Measurements from ENCODE around the gene ZSWIM3. TPM values are rescaled to one million over a fixed set of nuclear protein-coding genes. Genes with fewer than 3 reads are reported as not detected.

Gene ZSWIM3
- total RNA-seq, 4 donors from 2014 or later: 2.2 to 4.5 (median 3.9) TPM

DNA sequence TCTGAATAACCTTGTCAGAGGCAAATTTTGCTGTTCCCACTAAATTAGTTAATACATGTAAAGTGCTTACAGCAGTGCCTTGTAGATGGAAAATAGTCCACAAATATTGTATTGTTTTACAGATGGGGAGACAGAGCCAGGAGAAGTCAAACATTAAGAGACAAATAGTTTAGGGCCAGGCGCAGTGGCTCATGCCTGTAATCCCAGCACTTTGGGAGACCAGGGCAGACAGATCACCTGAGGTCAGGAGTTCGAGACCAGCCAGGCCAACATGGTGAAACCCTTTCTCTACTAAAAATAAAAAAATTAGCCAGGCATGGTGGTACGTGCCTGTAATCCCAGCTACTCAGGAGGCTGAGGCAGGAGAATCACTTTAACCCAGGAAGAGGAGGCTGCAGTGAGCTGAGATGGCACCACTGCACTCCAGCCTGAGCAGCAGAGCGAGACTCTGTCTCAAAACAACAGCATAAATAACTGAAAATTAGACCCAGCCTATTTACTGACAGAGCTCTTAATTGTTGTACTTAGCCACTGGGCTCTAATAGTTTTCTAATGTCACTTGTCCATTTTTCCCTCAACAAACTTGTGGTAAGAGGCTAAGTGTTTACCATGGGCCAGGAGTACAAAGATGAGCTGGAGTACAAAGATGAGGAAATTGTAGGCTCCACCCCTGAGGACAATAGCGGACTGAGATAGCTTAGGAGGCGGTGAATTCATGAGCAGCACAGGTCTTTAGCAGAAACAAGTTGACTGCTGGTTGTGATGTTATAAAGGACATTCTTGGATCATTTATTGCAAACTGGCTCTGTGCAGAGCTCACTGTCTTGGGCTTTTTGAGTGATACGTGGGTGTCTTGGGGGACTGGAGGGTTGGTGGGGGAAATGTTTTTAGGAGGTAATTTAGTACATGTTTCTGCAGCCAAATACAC is 6.4 kb downstream of the ZSWIM3 start:
- Histone ChIP-seq H3K36me3 (no peaks in the 10 kb centered on the region), H3K27ac (no peak overlapping the region), H3K27me3 (no peaks in the 10 kb centered on the region), H3K4me1 (no peaks in the 10 kb centered on the region), H3K4me3 (replicated peaks in 1 of 3) (no peak overlapping the region), H3K9me3 (no peaks in the 10 kb centered on the region)
- TF ChIP-seq, protein P1, sequence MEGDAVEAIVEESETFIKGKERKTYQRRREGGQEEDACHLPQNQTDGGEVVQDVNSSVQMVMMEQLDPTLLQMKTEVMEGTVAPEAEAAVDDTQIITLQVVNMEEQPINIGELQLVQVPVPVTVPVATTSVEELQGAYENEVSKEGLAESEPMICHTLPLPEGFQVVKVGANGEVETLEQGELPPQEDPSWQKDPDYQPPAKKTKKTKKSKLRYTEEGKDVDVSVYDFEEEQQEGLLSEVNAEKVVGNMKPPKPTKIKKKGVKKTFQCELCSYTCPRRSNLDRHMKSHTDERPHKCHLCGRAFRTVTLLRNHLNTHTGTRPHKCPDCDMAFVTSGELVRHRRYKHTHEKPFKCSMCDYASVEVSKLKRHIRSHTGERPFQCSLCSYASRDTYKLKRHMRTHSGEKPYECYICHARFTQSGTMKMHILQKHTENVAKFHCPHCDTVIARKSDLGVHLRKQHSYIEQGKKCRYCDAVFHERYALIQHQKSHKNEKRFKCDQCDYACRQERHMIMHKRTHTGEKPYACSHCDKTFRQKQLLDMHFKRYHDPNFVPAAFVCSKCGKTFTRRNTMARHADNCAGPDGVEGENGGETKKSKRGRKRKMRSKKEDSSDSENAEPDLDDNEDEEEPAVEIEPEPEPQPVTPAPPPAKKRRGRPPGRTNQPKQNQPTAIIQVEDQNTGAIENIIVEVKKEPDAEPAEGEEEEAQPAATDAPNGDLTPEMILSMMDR (IDR thresholded peaks at IDR 0.05): no peak
- no peak for TF ChIP-seq POLR2A (IDR thresholded peaks at IDR 0.05)
- intact Hi-C loops (cut with DNase I): no loop called here
- DNase-seq: no peak
- 92 to 95% methylated on average over 7 of the region's 7 CpGs for WGBS, 2 donors

DNA sequence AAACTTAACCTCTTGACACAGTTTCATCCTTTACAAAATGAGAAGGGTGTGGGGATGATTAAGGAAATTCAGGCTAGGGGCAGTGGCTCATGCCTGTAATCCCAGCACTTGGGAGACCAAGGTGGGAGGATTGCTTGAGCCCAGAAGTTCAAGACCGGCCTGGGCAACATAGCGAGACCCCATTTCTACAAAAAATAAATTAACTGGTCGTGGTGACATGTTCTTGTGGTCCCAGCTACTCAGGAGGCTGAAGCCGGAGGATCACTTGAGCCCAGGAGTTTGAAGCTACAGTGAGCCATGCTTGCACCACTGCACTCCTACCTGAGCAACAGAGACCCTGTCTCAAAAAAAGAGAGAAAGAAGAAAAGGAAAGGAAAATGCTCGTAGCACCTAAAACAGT is 9.0 kb downstream of the ZSWIM3 start:
- no peak for TF ChIP-seq POLR2A (IDR thresholded peaks at IDR 0.05)
- TF ChIP-seq, protein P1 (IDR thresholded peaks at IDR 0.05): no peak
- Histone ChIP-seq H3K36me3 (no peaks in the 10 kb centered on the region), H3K27ac (no peak overlapping the region), H3K4me1 (no peaks in the 10 kb centered on the region), H3K9me3 (no peaks in the 10 kb centered on the region), H3K4me3 (replicated peaks in 1 of 3) (no peak overlapping the region), H3K27me3 (no peaks in the 10 kb centered on the region)
- intact Hi-C loops (cut with DNase I): no loop called here
- DNase-seq: no peak
- 92 to 95% methylated on average over 5 of the region's 5 CpGs for WGBS, 2 donors

DNA sequence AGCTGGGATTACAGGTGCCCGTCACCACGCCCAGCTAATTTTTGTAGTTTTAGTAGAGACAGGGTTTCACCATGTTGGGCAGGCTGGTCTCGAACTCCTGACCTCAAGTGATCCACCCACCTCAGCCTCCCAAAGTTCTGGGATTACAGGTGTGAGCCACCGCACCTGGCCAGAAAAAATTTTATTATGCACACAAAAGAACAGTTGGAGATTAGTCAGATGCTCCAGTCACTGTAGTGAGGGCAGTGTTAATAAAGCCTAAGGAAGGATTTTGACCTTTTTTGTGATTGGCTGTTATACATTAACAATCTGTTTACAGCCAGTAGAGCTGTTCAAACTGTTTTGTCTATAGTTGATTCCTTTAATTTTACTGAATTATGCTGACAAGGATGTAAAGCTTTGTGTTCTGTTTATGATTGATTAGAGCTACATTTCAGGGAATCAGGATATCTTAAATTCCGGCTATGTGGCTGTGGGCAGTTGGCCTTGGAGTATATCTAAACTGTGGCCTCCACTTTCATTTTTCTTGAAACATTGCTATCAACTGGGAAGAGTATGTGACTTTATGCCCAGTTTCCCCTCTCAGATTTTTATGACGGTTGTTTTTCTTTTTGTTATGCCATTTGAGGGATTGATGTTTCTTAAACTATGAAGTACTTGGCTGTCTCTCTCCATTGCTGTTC is 9.9 kb downstream of the ZSWIM3 start:
- intact Hi-C loops (cut with DNase I): no loop called here

DNA sequence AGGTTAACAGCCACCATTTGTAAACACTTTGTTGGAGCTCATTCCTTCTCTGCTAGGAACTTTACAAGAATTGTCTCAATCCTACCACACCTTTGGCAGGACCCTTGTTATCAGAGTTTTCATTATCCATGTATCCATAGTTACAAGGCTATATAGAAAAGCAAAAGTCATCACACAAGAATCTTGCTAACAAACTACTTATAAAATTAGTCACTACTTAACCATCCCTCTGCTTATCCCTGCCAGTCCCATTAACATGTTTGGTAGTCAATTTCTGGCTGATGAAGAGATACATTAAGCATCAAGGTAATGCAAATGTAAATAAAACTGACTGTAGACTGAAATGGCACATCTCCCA is 10.4 kb downstream of the ZSWIM3 start:
- Histone ChIP-seq H3K27me3 (no peaks in the 10 kb centered on the region), H3K27ac (no peak overlapping the region), H3K4me3 (replicated peaks in 1 of 3) (no peak overlapping the region), H3K4me1 (no peaks in the 10 kb centered on the region), H3K36me3 (no peaks in the 10 kb centered on the region), H3K9me3 (no peaks in the 10 kb centered on the region)
- TF ChIP-seq, protein P1 (IDR thresholded peaks at IDR 0.05): no peak
- no peak for TF ChIP-seq POLR2A (IDR thresholded peaks at IDR 0.05)
- intact Hi-C loops (cut with DNase I): no loop called here
- DNase-seq: no peak

More for the DNA sequence above, 9.9 kb downstream of the ZSWIM3 start:
- Histone ChIP-seq H3K27me3 (no peaks in the 10 kb centered on the region), H3K4me3 (replicated peaks in 1 of 3) (no peak overlapping the region), H3K36me3 (no peaks in the 10 kb centered on the region), H3K4me1 (no peaks in the 10 kb centered on the region), H3K27ac (no peak overlapping the region), H3K9me3 (no peaks in the 10 kb centered on the region)
- DNase-seq: no peak
- WGBS, 2 donors: 86 to 97% methylated on average over 6 of the region's 6 CpGs
- TF ChIP-seq POLR2A (IDR thresholded peaks at IDR 0.05): no peak
- TF ChIP-seq, protein P1 (IDR thresholded peaks at IDR 0.05): no peak

DNA sequence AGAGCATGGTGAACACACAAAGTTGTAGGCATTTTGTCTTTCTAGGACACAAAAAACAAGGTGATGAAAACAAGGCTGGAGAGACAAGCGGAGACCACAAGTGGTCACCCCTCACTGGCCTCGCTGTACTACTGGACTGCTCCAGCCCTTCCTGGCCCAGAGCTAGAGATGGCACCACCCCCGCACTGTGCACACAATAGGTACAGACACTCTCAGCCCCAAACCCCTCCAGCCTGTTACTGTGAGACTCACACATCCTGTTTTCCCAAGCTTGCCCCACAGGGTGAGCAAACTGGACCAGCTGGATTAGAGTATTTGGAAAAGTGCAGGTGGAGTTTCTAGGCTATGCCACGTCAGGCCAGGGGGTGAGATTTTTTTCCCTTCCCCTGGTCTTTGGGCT is 15.2 kb downstream of the ZSWIM3 start:
- intact Hi-C loops (cut with DNase I): no loop called here
- Histone ChIP-seq H3K4me3 (replicated peaks in 1 of 3) (no peak overlapping the region), H3K4me1 (no peaks in the 10 kb centered on the region), H3K36me3 (peaks cover 0 to 7% of the 10 kb centered on the region in 2 donors), H3K27ac (no peak overlapping the region), H3K9me3 (no peaks in the 10 kb centered on the region), H3K27me3 (no peaks in the 10 kb centered on the region)
- TF ChIP-seq POLR2A (IDR thresholded peaks at IDR 0.05): no peak
- TF ChIP-seq, protein P1 (IDR thresholded peaks at IDR 0.05): no peak
- 79 to 95% methylated on average over 4 of the region's 4 CpGs for WGBS, 2 donors
- no peak for DNase-seq

All from thyroid gland (tissue), 4 donors.